GM23338 (cell line): ENCODE data around the gene MTMR3.

Experiments
- CREB1 ChIP-seq: fragments of 250-450 bp; sonication (Bioruptor Pico); IDR thresholded peaks from 2 replicates; pipeline ENCODE4 v1.5.0; 2020; ENCODE audit warnings: low read depth, mild to moderate bottlenecking, moderate library complexity
- CTCF ChIP-seq, 2 experiments: fragments of 200-600 bp in 1 of 2; sonication (generic) in 1 of 2; conservative IDR thresholded peaks; 2 replicates each; pipeline versions ENCODE4 v1.5.1 to v1.6.1; 2016 to 2017; ENCODE audit warnings: antibody characterized with exemption in 2 of 2, low read depth in 2 of 2, mild to moderate bottlenecking in 2 of 2, moderate library complexity in 1 of 2
- ETS1 ChIP-seq: IDR thresholded peaks from 2 replicates; pipeline ENCODE4 v1.6.1; 2016; ENCODE audit warnings: antibody characterized with exemption
- EZH2 ChIP-seq: fragments of 200-600 bp; sonication (generic); IDR thresholded peaks from one replicate; pipeline ENCODE4 v1.8.0; 2017; ENCODE audit warnings: antibody characterized with exemption, mild to moderate bottlenecking, low read depth; ENCODE audit not compliant: unreplicated experiment
- EZH2phosphoT487 ChIP-seq: fragments of 200-600 bp; sonication (generic); IDR thresholded peaks from one replicate; pipeline ENCODE4 v1.8.1; 2018; ENCODE audit warnings: antibody characterized with exemption; ENCODE audit not compliant: unreplicated experiment
- JUNB ChIP-seq: IDR thresholded peaks from one replicate; pipeline ENCODE4 v1.6.1; 2016; ENCODE audit warnings: antibody characterized with exemption; ENCODE audit not compliant: unreplicated experiment
- POLR2AphosphoS5 ChIP-seq: IDR thresholded peaks from 2 replicates; pipeline ENCODE4 v1.6.1; 2016; ENCODE audit warnings: antibody characterized with exemption, low read depth
- REST ChIP-seq: IDR thresholded peaks from one replicate; pipeline ENCODE4 v1.6.1; 2018; ENCODE audit warnings: antibody characterized with exemption; ENCODE audit not compliant: unreplicated experiment
- STAT1 ChIP-seq: IDR thresholded peaks from one replicate; pipeline ENCODE4 v1.6.1; 2016; ENCODE audit warnings: antibody characterized with exemption; ENCODE audit not compliant: unreplicated experiment
- ZNF114 ChIP-seq: fragments of 250-450 bp; sonication (Bioruptor Pico); IDR thresholded peaks from 2 replicates; pipeline ENCODE4 v1.5.0; 2020; ENCODE audit warnings: mild to moderate bottlenecking, moderate library complexity

- no peak for TF ChIP-seq CTCF (conservative IDR thresholded peaks at IDR 0.05; ENCODE audit: low read depth in 2 of 2)
- no peak for TF ChIP-seq EZH2
- TF ChIP-seq POLR2AphosphoS5 = no peak
- no peak for TF ChIP-seq REST
- TF ChIP-seq STAT1 = no peak
- TF ChIP-seq CREB1 (CRISPR knock-in tag) = no peak
- TF ChIP-seq EZH2phosphoT487 = no peak
- TF ChIP-seq ZNF114 (CRISPR knock-in tag) = no peak
- TF ChIP-seq ETS1 = no peak
- TF ChIP-seq JUNB = no peak
Measured at GRCh38 chr22:29936186-29936585, 53.2 kb downstream of the MTMR3 start.
